ENCODE measurements around the gene ARL16. TPM values are rescaled to one million over a fixed set of nuclear protein-coding genes. Genes with fewer than 3 reads are reported as not detected.
A peak's percentile ranks its signal among the peaks of the same experiment; 100 is the strongest.

ARL16 gene
- total and polyA plus RNA-seq, 2 donors (not counting 3 experiments of a cell fraction or from before 2014, with no cell fraction given), result 41.4 to 71.7 TPM

- Histone ChIP-seq H2AFZ (ENCODE audit: low read depth, low read length) (no peak overlapping the region), H3K27me3 (ENCODE audit: control insufficient read depth in 2 of 2, insufficient read depth in 2 of 2, low read length in 2 of 2) (no peaks in the 10 kb centered on the region), H3K4me3 (replicated peaks in 1 of 3; ENCODE audit: insufficient read depth in 1 of 3, low read depth in 1 of 3, low read length in 3 of 3) (peak overlapping the region; percentile 70 to 86 (median 76)), H3K4me2 (ENCODE audit: insufficient read depth, low read length) (peak overlapping the region; percentile 79), H3K79me2 (ENCODE audit: control insufficient read depth, insufficient read depth, low read length) (peaks cover 30% of the 10 kb centered on the region), H4K20me1 (replicated peaks; ENCODE audit: control insufficient read depth, extremely low read depth, insufficient read depth, low read length) (no peaks in the 10 kb centered on the region), H3K36me3 (ENCODE audit: control insufficient read depth in 2 of 2, extremely low read depth in 1 of 2, insufficient read depth in 2 of 2, low read length in 2 of 2) (peaks cover 3 to 28% of the 10 kb centered on the region in 2 experiments), H3K9me1 (replicated peaks; ENCODE audit: control insufficient read depth, extremely low read depth, insufficient read depth, low read length) (no peaks in the 10 kb centered on the region), H3K9me3 (replicated peaks; ENCODE audit: control insufficient read depth, insufficient read depth, low read length) (no peaks in the 10 kb centered on the region), H3K4me1 (ENCODE audit: control insufficient read depth, extremely low read depth, insufficient read depth, low read length) (peaks cover 19% of the 10 kb centered on the region), H3K9ac (replicated peaks; ENCODE audit: extremely low read depth, insufficient read depth, low read length) (peak overlapping the region; percentile 98), H3K27ac (ENCODE audit: insufficient read depth, low read depth, low read length) (peak overlapping the region; percentile 87)
- POLR2A ChIA-PET, result interaction anchor here (1.0 kb wide), 1 partner anchor 21 kb away, joined by 4 read pairs; the partner anchor contains the start of gene ARL16
- DNase-seq (ENCODE audit: low read depth, low spot score) (no peak), FAIRE-seq (no peak)
- TF ChIP-seq GATA2 (IDR thresholded peaks at IDR 0.05; ENCODE audit: insufficient read depth, insufficient read length, low read depth, low read length), result no peak
- no peak for TF ChIP-seq JUN (IDR thresholded peaks at IDR 0.05; ENCODE audit: borderline replicate concordance, insufficient read depth, insufficient read length, low read depth)
- no peak for TF ChIP-seq EZH2 (IDR thresholded peaks at IDR 0.05; ENCODE audit: borderline replicate concordance, low read depth, low read length, severe bottlenecking)
- no peak for TF ChIP-seq MYC (IDR thresholded peaks at IDR 0.05; ENCODE audit: low read depth, low read length)
- no peak for TF ChIP-seq MAX (IDR thresholded peaks at IDR 0.05; ENCODE audit: insufficient read depth, insufficient read length)
- no peak for TF ChIP-seq POLR2AphosphoS5 (IDR thresholded peaks at IDR 0.05; ENCODE audit: insufficient read depth, low read depth, low read length)
- TF ChIP-seq POLR2A (IDR thresholded peaks at IDR 0.05; ENCODE audit: low read depth, low read length), result no peak
- TF ChIP-seq CTCF (IDR thresholded peaks at IDR 0.05; ENCODE audit: extremely low read depth in 1 of 2, insufficient read depth in 1 of 2, low read depth in 1 of 2, low read length in 2 of 2), result no peak
- TF ChIP-seq FOS (IDR thresholded peaks at IDR 0.05; ENCODE audit: borderline replicate concordance, insufficient read depth, low read length), result no peak
- CTCF ChIA-PET, result interaction anchor here (1.0 to 2.8 kb wide), 3 partner anchors 9 to 125 kb away, joined by 3 to 19 read pairs (median 3); partner anchors contain the start of genes ARL16 and HGS
- dilution Hi-C loops (cut with MboI; ENCODE audit: extremely low pct_ligation_motif_present, low sequenced_read_pairs), result no loop called here
- intact Hi-C loops (cut with micrococcal nuclease), result loop anchor here (1.0 to 2.0 kb wide), 2 partner anchors 8 to 19 kb away; partner anchors contain the start of genes HGS and SLC25A10
- BruUV-seq (replicated peaks), result TSS peak; percentile 29
Measured at GRCh38 chr17:81703747-81704654, 20.4 kb upstream of the ARL16 start.

All from endothelial cell of umbilical vein (primary cell).